GM18909 (cell line): ENCODE data around the gene ANKAR.
A peak's percentile ranks its signal among the peaks of the same experiment; 100 is the strongest.
"Not testable (repeated sequence)": the region's sequence is repeated elsewhere in the genome, so short reads cannot be mapped to it uniquely, and the experiment has no call there.

Source experiments
- ATAC-seq: cut with Tn5 transposase; IDR thresholded peaks from one replicate; pipeline ENCODE4 v1.9.1; 2021; ENCODE audit warnings: mild to moderate bottlenecking; ENCODE audit not compliant: unreplicated experiment, poor library complexity

Gene ANKAR

GRCh38 chr2:189698020-189698887 lies 23.8 kb downstream of the ANKAR start:
- peak; percentile 68 for ATAC-seq

GRCh38 chr2:189700681-189701080 lies 26.2 kb downstream of the ANKAR start:
- ATAC-seq: no peak

- ATAC-seq: no peak
These were observed 27.6 kb downstream of the ANKAR start for GRCh38 chr2:189702071-189702470.

GRCh38 chr2:189709501-189710221 lies 35.2 kb downstream of the ANKAR start:
- ATAC-seq: no peak

- not testable (repeated sequence) for ATAC-seq
These were observed 43.1 kb downstream of the ANKAR start for GRCh38 chr2:189717593-189717992.

GRCh38 chr2:189719571-189719970 lies 45.1 kb downstream of the ANKAR start:
- no peak for ATAC-seq

GRCh38 chr2:189723192-189723591 lies 48.7 kb downstream of the ANKAR start:
- no peak for ATAC-seq
